KMS-11 (cell line): ENCODE data around the gene INHBB.
"Not testable (repeated sequence)": the region's sequence is repeated elsewhere in the genome, so short reads cannot be mapped to it uniquely, and the experiment has no call there.

Experiments used
- H2AFZ ChIP-seq: fragments of 200-600 bp; sonication (generic); 2 replicates; pipeline ENCODE4 v1.6.1; 2016; ENCODE audit warnings: antibody characterized with exemption, mixed run types, low read depth
- H3K27ac ChIP-seq: fragments of 200-600 bp; sonication (generic); 2 replicates; pipeline ENCODE4 v1.6.1; 2016; ENCODE audit warnings: mild to moderate bottlenecking, mixed run types
- H3K27me3 ChIP-seq: fragments of 200-600 bp; sonication (generic); 2 replicates; pipeline ENCODE4 v1.6.1; 2017; ENCODE audit warnings: mild to moderate bottlenecking, low read depth, mixed run types, moderate library complexity; ENCODE audit not compliant: insufficient read depth
- H3K36me3 ChIP-seq: fragments of 200-600 bp; sonication (generic); 2 replicates; pipeline ENCODE4 v1.6.1; 2017; ENCODE audit warnings: mild to moderate bottlenecking, mixed run types; ENCODE audit not compliant: insufficient read depth
- H3K4me1 ChIP-seq: fragments of 200-600 bp; sonication (generic); 2 replicates; pipeline ENCODE4 v1.6.1; 2016; ENCODE audit warnings: mild to moderate bottlenecking, low read depth, mixed run types; ENCODE audit not compliant: poor library complexity, severe bottlenecking
- H3K4me2 ChIP-seq: fragments of 200-600 bp; sonication (generic); 2 replicates; pipeline ENCODE4 v1.7.0; 2016; ENCODE audit warnings: mild to moderate bottlenecking, mixed run types
- H3K4me3 ChIP-seq: fragments of 200-600 bp; sonication (generic); IDR thresholded peaks from 2 replicates; pipeline ENCODE4 v1.6.1; 2017; ENCODE audit warnings: low read depth, low read length, mixed read lengths; ENCODE audit not compliant: insufficient read depth
- H3K79me2 ChIP-seq: fragments of 200-600 bp; sonication (generic); 2 replicates; pipeline ENCODE4 v1.6.1; 2016; ENCODE audit warnings: low read depth, mixed run types; ENCODE audit not compliant: insufficient read depth
- H3K9ac ChIP-seq: fragments of 200-600 bp; sonication (generic); 2 replicates; pipeline ENCODE4 v1.6.1; 2016; ENCODE audit warnings: mild to moderate bottlenecking, mixed run types
- H4K20me1 ChIP-seq: fragments of 200-600 bp; sonication (generic); 2 replicates; pipeline ENCODE4 v1.6.1; 2016; ENCODE audit warnings: mild to moderate bottlenecking, mixed run types; ENCODE audit not compliant: insufficient read depth
- TF ChIP-seq, protein P1 (sequence below): fragments of 200-600 bp; sonication (generic); conservative IDR thresholded peaks from 2 replicates; pipeline ENCODE4 v1.6.1; 2017; ENCODE audit warnings: low read depth, mild to moderate bottlenecking, antibody characterized with exemption, low read length, moderate library complexity, mixed read lengths

INHBB gene

GRCh38 chr2:120319686-120320317 is 26.1 kb upstream of the INHBB start:
- H3K27me3 ChIP-seq = no peaks in the 10 kb centered on the region

DNA sequence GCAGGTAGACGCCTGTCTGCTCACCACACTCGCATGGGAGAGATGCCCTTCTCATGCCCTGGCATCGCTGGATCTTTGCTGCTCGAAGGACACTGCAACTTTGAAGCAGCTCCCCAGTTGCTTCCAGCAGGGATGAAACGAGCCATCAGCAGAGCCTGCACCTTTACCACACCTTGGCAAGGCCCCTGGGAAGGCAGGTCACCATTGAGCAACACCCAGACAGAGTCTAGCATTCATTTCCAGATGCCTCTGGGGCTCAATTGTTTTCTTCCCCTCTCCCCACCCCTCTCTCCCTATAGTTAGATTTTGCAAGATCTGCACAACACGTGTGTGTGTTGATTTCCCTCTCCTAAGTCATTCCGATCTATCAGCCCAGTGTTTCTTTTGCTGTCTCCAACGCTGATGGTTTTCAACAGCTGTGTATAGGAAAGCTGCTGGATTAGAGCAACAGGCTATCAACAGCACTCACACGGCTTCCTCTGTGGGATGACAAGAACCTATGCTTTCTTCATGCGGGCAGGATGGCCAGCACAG is 25.6 kb upstream of the INHBB start:
- H3K36me3 ChIP-seq = no peaks in the 10 kb centered on the region
- no peaks in the 10 kb centered on the region for H4K20me1 ChIP-seq
- no peak overlapping the region for H3K9ac ChIP-seq
- H3K27me3 ChIP-seq = no peaks in the 10 kb centered on the region
- H3K4me2 ChIP-seq = no peak overlapping the region
- no peak overlapping the region for H2AFZ ChIP-seq
- TF ChIP-seq, protein P1, sequence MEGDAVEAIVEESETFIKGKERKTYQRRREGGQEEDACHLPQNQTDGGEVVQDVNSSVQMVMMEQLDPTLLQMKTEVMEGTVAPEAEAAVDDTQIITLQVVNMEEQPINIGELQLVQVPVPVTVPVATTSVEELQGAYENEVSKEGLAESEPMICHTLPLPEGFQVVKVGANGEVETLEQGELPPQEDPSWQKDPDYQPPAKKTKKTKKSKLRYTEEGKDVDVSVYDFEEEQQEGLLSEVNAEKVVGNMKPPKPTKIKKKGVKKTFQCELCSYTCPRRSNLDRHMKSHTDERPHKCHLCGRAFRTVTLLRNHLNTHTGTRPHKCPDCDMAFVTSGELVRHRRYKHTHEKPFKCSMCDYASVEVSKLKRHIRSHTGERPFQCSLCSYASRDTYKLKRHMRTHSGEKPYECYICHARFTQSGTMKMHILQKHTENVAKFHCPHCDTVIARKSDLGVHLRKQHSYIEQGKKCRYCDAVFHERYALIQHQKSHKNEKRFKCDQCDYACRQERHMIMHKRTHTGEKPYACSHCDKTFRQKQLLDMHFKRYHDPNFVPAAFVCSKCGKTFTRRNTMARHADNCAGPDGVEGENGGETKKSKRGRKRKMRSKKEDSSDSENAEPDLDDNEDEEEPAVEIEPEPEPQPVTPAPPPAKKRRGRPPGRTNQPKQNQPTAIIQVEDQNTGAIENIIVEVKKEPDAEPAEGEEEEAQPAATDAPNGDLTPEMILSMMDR = no peak
- H3K4me3 ChIP-seq = no peak overlapping the region
- H3K79me2 ChIP-seq = no peaks in the 10 kb centered on the region
- no peaks in the 10 kb centered on the region for H3K4me1 ChIP-seq
- H3K27ac ChIP-seq = no peak overlapping the region

More at GRCh38 chr2:120319686-120320317, 26.1 kb upstream of the INHBB start:
- Histone ChIP-seq H3K4me3 (no peak overlapping the region), H2AFZ (no peak overlapping the region), H4K20me1 (no peaks in the 10 kb centered on the region), H3K9ac (no peak overlapping the region), H3K27ac (no peak overlapping the region), H3K79me2 (no peaks in the 10 kb centered on the region), H3K36me3 (no peaks in the 10 kb centered on the region), H3K4me1 (no peaks in the 10 kb centered on the region), H3K4me2 (no peak overlapping the region)
- TF ChIP-seq, protein P1 = no peak

DNA sequence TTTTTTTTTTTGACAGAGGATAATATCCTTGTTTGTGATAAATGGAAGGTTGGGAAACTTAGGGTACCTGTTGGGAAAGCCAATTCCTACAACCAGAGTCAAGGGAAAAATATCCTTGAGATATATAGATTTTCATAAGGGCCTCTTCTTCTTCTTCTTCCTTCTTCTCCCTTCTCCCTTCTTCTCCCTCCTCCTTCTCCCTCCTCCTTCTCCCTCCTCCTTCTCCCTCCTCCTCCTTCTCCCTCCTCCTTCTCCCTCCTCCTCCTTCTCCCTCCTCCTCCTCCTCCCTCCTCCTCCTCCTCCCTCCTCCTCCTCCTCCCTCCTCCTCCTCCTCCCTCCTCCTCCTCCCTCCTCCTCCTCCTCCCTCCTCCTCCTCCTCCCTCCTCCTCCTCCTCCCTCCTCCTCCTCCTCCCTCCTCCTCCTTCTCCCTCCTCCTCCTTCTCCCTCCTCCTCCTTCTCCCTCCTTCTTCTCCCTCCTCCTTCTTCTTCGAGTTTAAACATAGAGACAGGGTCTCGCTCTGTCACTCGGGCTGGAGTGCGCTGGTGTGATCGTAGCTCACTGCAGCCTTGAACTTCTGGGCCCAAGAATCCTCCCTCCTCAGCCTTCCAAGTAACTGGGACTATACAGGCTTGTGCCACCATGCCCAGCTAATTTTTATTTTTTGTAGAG is 24.9 kb upstream of the INHBB start:
- not testable (repeated sequence) for H2AFZ ChIP-seq, H3K4me2 ChIP-seq, H3K4me1 ChIP-seq, H3K4me3 ChIP-seq, H4K20me1 ChIP-seq, H3K27me3 ChIP-seq, H3K27ac ChIP-seq, H3K9ac ChIP-seq, H3K79me2 ChIP-seq, H3K36me3 ChIP-seq

DNA sequence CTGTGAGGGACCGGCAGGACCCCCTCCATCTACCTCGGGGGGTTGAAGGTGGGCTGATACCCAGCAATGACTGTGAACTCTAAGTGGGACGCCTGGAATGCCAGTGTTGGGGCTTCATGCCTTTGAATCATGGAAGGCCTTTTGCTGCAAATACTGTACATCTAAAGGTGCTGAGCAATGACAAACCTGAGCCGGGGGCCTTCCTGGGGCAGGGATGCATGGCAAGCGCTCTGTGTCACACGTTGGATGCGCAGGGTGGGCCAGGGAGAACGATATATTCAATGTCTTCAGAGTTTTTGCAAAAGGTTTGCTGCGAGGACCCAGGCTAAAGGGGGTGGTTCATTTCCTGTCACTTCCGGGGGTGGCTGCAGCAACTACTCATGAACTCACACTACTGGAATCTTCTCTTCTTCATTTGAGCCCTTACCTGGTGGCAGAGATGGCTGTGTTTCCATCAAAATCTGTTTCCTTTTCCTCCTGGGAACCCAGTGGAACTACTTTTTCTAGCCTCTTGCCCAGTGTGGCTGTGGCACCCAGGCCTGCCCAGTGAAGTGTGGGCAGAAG is 24.1 kb upstream of the INHBB start:
- no peak overlapping the region for H3K4me3 ChIP-seq
- H3K27ac ChIP-seq = no peak overlapping the region
- H3K9ac ChIP-seq = no peak overlapping the region
- no peaks in the 10 kb centered on the region for H3K4me1 ChIP-seq
- no peaks in the 10 kb centered on the region for H3K36me3 ChIP-seq
- no peaks in the 10 kb centered on the region for H3K79me2 ChIP-seq
- no peaks in the 10 kb centered on the region for H4K20me1 ChIP-seq
- H2AFZ ChIP-seq = no peak overlapping the region
- H3K4me2 ChIP-seq = no peak overlapping the region
- TF ChIP-seq, protein P1 = no peak
- no peaks in the 10 kb centered on the region for H3K27me3 ChIP-seq

GRCh38 chr2:120322329-120322728 is 23.6 kb upstream of the INHBB start:
- no peak overlapping the region for H3K4me2 ChIP-seq
- no peaks in the 10 kb centered on the region for H4K20me1 ChIP-seq
- no peaks in the 10 kb centered on the region for H3K4me1 ChIP-seq

More at GRCh38 chr2:120322329-120322728, 23.6 kb upstream of the INHBB start:
- no peak overlapping the region for H3K4me3 ChIP-seq
- H2AFZ ChIP-seq = no peak overlapping the region
- H3K79me2 ChIP-seq = no peaks in the 10 kb centered on the region
- H3K27me3 ChIP-seq = no peaks in the 10 kb centered on the region
- H3K9ac ChIP-seq = no peak overlapping the region
- H3K36me3 ChIP-seq = no peaks in the 10 kb centered on the region
- H3K27ac ChIP-seq = no peak overlapping the region
- TF ChIP-seq, protein P1 = no peak
